SW480 (cell line): ENCODE data around the gene MKRN2.
"Not testable (repeated sequence)": the region's sequence is repeated elsewhere in the genome, so short reads cannot be mapped to it uniquely, and the experiment has no call there.

Experiments used
- DNase-seq: peaks from one replicate; pipeline ENCODE4 v3.0.0-alpha.2; 2016; ENCODE audit warnings: low spot score

MKRN2 gene, protein sequence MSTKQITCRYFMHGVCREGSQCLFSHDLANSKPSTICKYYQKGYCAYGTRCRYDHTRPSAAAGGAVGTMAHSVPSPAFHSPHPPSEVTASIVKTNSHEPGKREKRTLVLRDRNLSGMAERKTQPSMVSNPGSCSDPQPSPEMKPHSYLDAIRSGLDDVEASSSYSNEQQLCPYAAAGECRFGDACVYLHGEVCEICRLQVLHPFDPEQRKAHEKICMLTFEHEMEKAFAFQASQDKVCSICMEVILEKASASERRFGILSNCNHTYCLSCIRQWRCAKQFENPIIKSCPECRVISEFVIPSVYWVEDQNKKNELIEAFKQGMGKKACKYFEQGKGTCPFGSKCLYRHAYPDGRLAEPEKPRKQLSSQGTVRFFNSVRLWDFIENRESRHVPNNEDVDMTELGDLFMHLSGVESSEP

DNA sequence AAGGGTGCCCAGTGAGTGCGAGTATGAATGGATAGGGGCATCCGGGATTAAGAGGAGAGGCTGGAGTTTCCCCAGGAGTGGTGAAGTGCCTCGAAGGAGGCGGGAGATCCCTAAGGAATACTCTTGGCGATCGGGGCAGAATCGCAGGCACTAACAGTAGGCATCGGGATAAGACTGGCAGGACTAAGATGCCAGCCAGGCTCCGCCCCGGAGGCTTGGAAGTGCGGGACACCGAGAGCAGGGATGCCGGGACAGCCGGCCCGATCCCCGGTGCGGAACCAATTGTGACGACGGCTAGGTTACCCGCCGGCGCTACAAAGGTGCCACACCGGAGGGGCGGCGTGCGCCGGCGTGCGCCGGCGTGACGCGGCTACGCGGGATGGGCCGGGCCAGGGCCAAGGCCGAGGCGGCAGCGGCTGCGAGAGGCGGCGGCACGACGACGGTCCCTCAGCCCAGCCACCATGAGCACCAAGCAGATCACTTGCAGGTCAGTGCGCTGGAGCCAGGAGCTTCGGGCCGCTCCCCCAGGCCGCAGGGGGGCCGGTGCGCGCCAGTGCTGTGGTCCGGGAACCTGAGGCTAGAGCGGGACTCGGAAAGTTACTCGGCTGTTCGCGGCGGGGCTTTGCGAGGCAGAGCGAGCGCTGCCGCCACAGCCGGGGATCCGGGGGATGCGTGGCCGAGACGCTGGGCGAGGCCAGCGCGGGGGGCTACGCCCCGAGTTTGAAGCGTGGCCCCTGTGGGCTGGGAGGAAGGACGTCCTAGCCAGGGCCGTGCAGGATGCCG, at the start of gene MKRN2:
Gene MKRN2, plus strand, starts transcription at position 398 of the 783 bp plus-strand sequence. Its CDS starts 64 bp downstream, at position 462.
- DNase-seq: peak; percentile 82

GRCh38 chr3:12507591-12508281, 49.2 kb upstream of the MKRN2 start:
- DNase-seq: no peak

- DNase-seq: peak; percentile 9
These were observed 48.6 kb upstream of the MKRN2 start for GRCh38 chr3:12508291-12508700.

DNA sequence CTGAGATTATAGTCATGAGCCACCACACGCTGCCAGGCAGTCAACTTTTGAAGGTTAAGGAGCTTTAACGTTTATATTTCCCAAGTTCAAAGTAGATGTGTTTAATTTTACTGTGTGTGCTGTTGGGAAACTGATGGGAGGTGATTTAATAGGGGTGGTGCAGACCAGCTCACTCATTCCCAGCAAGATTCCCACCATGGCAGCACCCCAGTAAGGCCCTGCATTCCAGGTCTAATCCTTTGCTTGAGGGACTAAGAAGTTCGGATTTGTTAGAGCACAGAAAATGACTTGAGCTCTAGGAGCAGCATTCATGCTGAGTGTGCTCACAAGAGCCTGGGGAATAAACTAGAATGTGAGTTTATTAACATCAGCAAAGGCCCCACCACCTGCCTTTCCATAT, 47.4 kb upstream of the MKRN2 start:
- DNase-seq: no peak

- DNase-seq: no peak
These were observed 44.3 kb upstream of the MKRN2 start for GRCh38 chr3:12512534-12513118.

- no peak for DNase-seq
These were observed 43.0 kb upstream of the MKRN2 start for GRCh38 chr3:12513694-12514446.

GRCh38 chr3:12515631-12516030, 41.3 kb upstream of the MKRN2 start:
- no peak for DNase-seq

DNA sequence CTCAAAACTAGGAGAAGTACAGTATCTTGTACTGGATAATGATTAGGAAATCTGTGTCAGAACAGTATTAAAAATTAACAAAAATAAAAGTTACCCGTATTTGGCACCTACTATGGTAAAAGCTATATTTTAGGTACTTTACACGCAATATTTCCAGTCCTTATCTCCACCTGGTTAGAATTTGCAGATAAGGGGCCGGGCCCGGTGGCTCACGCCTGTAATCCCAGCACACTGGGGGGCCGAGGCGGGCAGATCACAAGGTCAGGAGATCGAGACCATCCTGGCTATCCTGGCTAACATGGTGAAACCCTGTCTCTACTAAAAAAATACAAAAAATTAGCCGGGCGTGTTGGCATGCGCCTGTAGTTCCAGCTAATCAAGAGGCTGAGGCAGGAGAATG, 40.0 kb upstream of the MKRN2 start:
- DNase-seq: no peak

DNA sequence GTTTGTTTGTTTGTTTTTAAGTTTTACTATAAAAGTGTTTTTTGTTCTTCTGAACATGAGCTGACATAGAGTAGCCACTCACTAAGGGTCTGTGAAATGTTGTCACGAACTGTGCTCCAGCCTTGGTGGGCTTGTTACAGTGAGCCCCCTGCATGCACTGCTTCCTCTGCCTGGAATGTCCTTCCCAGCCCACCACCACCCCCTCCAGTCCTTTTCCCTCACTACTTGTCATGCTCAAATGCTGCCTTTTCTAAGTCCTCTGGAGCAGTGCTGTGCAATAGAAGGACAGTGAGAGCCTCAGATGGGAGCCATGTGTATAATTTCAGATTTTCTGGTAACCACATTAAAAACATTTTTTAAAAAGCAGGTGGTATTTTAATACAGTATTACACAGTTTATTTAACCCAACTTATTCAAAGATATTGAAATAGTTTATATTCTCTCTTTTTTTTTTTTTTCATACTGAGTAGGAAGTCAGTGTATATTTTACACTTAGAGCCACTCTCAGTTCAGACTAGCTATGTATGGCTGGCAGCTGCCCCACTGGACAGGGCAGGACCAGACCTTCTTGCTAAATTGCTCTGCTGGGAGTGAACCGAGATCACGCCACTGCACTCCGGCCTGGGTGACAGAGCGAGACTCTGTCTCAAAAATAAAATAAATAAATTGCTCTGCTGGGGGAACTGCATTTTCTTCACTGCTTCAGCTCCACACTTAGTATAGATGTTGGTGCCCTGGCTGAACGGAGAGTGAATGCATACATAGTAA, 38.4 kb upstream of the MKRN2 start:
- no peak for DNase-seq

GRCh38 chr3:12521010-12521409, 35.9 kb upstream of the MKRN2 start:
- DNase-seq: no peak

- DNase-seq: no peak
These were observed 34.2 kb upstream of the MKRN2 start for GRCh38 chr3:12522721-12523120.

DNA sequence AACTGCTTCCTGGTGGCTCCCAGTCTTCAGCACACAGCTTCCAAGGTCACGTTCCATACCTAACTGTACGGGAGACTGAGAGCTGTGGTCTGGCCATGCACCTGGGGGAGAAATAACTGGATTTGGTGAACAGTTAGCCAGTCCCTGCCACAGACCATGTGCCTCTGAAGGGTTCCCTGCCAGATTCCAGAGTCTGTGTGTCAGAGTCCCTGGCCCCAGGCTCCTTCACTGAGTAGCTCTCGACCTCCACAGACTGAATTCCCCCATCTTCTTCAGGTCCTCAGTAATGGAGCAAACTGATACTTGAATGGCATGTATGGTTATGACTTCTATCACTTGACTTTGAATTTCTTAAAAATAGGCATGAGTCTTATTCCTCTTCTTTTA, 29.1 kb upstream of the MKRN2 start:
- no peak for DNase-seq

GRCh38 chr3:12532182-12532581, 24.7 kb upstream of the MKRN2 start:
- DNase-seq: no peak

- DNase-seq: no peak
These were observed 20.5 kb upstream of the MKRN2 start for GRCh38 chr3:12536423-12536822.

DNA sequence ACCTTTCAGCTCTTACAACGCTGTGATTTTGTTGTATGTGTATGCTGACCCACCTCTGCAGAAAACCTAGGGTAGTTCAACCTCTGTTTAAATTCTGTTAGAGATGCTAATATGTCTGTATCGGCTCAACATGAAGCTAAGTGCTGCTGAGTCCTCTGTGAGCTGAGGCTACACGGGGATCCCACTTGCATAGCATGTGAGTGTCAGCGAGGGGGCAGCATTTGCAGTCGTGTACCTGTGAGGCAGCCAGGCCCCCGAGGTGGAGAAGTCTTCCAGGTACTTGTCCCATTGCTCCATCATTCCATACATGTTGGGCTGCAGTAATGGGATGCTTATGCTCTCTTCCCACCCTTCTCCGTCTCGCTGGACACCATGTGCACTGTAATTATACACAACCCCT, 15.3 kb upstream of the MKRN2 start:
- no peak for DNase-seq

GRCh38 chr3:12543497-12543896, 13.4 kb upstream of the MKRN2 start:
- DNase-seq: not testable (repeated sequence)

DNA sequence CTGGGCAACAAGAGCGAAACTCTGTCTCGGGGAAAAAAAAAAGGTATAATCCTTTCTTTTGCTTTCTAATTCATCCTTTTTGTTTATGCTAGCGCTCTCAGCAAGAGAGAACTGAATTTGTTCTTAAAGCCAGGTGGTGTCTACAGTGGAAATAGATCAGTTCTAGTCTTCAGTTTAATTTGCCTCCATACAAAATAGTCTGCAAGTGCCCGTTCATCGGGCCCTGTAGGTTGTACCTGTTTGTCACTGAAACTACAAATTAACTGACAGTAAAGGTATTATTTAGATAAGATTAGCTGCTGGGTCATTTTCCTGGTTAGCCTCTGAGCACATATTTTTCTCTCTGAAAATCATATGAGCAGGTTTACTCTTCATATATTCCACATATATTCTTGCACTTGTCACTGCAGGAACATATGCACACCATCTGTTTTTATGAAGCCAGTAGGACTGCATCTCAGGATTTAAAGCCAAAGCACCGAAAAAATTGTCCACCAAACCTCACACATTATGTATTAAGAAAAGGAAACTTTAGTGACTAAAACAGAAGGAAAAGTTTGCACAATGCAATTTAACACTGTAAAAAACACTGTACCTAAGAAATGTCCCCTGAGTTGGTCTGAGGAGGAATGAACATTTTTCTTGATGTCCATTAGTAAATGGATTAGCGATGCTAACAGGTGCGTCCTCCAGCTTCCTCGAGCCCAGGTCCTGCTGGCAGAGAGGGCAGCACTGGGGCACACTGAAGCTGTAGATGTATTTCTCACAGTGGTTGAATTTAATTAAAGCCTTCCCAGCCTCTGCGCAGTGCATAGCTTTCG, 12.0 kb upstream of the MKRN2 start:
- no peak for DNase-seq

GRCh38 chr3:12545473-12545791, 11.5 kb upstream of the MKRN2 start, which contains the start of gene MKRN2OS:
TSS of gene MKRN2OS (minus strand) at chr3:12545499. CDS start at chr3:12545464, 35 bp downstream.
- DNase-seq: peak; percentile 73

DNA sequence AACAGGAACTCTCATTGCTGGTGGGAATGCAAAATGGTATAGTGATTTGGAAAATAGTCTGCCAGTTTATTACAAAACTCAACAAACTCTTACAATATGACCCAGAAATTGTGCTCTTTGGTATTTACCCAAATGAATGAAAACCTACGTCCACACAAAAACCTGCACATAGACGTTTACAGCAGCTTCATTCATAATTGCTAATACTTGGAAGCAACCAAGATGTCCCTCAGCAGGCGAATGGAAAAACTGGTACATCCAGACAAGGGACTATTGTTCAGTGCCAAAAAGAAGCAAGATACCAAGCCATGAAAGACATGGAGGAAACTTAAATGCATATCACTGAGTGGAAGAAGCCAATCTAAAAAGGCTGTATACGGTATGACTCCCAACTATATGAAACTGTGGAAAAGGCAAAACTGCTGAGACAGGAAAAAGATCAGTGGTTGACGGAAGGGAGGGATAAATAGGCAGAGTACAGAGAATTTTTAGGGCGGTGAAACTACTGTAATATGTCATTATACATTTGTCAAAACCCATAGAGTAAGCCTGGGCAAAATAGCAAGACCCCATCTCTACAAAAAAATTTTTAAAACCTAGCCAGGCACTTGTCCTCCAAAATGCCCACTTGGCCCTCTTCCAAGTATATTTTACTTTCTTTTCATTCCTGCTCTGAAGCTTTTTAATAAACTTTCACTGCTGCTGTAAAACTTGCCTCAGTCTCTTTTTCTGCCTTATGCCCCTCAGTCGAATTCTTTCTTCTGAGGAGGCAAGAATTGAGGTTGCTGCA, 6.7 kb upstream of the MKRN2 start:
- no peak for DNase-seq
